AG09319 (cell line): Measurements from ENCODE around the gene AMBP.

Experiments used
- DNase-seq: peaks from one replicate; pipeline ENCODE4 v3.0.0-alpha.2; 2010; ENCODE audit warnings: low read depth; ENCODE audit errors: extremely low read depth
- TF ChIP-seq, protein P1 (sequence below): IDR thresholded peaks from 2 replicates; pipeline ENCODE4 v1.5.1; 2011; ENCODE audit warnings: low read depth, mild to moderate bottlenecking, inconsistent platforms, low read length, moderate library complexity

The AMBP gene

DNA sequence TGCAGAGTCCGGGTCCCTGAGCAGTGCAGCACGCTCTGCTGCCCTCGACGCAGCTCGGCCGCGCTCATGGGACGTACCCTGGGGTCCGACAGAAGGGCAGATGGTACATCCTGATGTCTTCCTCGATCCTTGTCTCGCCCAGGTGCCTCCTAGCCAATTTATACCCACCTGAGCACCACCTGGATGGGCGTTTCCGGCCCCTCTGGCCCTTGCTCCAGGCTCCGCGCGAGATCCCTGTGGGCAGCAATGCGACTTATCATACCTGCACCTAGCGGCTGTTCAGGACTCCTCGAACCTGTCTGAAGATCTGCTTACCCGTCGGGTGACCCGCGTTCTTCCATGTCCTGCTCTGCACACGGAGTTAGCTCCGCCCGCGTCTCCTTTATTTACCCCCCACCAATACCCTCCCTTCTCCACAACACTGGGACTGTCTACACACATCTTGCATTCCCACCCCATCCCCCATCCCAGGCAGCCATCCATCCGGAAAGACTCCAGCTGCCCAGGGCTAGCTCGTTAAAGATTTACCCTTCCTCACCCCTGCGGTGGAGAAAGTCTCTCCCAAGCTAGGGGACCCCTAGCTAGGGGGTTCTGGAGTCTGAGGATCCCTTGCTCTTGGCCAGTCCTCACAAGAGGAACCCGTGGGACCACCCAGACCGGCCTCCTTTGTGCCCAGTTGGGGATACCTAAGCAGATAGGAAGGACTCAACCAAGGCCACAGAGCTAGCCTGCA is 21.0 kb upstream of the AMBP start, which contains the start of gene KIF12:
Gene KIF12, minus strand, starts transcription at position 357 of the 733 bp plus-strand sequence. Its CDS starts 16 bp downstream, at position 341.
- DNase-seq, result no peak
- TF ChIP-seq, protein P1, sequence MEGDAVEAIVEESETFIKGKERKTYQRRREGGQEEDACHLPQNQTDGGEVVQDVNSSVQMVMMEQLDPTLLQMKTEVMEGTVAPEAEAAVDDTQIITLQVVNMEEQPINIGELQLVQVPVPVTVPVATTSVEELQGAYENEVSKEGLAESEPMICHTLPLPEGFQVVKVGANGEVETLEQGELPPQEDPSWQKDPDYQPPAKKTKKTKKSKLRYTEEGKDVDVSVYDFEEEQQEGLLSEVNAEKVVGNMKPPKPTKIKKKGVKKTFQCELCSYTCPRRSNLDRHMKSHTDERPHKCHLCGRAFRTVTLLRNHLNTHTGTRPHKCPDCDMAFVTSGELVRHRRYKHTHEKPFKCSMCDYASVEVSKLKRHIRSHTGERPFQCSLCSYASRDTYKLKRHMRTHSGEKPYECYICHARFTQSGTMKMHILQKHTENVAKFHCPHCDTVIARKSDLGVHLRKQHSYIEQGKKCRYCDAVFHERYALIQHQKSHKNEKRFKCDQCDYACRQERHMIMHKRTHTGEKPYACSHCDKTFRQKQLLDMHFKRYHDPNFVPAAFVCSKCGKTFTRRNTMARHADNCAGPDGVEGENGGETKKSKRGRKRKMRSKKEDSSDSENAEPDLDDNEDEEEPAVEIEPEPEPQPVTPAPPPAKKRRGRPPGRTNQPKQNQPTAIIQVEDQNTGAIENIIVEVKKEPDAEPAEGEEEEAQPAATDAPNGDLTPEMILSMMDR, result no peak

DNA sequence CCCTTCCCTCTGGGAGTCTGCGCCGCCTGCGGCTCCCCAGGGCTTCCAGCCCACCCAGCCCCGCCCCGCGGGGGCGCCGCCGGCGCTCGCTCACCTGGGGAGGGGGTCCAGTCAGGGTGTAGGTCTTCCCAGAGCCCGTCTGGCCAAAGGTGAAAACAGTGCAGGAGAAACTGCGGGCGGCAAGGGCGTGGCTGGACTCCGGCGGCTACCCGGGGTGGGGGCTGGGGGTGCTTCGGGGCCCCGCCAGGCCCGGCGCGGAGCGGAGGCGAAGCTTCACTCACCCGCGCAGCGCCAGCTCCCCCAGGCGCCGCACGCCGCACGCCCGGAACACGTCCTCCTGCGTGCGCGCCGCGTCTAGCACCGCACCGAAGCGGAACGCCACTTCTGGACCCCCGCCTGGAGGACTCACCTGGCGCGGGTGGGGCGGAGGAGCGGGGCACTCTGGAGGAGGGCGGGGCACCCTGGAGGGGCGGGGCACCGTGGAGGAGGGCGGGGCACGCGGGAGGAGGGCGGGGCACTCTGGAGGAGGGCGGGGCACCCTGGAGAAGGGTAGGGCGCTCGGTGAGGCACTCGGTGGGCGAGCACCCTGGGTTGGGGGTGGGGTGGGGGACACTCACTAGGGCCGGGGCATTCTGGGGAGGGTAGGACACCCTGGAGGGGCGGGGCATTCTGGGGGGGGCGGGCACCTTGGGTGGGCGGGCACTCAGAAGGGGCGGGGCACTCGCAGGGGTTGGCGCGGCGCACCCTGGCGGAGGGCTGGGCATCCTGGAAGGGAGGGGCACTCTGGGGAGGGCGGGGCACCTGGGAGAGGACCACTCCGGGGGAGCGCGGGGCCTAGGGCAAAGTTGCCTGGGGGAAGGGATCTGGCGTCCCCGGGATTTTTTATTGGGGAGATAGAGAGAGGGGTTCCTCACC is 20.2 kb upstream of the AMBP start:
- TF ChIP-seq, protein P1, result no peak
- no peak for DNase-seq

DNA sequence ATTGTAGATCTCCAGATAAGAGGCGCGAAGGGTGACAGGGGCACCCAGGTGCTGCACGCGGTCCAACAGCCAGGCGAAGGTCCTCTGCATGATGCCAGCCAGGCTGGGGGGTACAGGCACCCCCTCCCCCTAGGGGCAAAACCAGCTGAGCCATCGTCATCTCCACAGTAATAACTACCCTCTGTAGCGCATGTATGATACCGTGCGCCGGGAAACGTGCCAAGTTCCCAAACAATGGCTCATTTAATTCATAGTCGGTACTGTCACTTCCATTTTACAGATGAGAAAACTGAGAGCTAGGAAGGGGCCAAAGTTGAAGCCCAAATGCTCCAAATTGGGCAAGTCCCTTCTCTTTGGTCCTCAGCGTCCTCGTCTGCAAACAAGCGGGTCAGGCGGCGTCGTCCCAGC is 19.5 kb upstream of the AMBP start:
- no peak for DNase-seq

DNA sequence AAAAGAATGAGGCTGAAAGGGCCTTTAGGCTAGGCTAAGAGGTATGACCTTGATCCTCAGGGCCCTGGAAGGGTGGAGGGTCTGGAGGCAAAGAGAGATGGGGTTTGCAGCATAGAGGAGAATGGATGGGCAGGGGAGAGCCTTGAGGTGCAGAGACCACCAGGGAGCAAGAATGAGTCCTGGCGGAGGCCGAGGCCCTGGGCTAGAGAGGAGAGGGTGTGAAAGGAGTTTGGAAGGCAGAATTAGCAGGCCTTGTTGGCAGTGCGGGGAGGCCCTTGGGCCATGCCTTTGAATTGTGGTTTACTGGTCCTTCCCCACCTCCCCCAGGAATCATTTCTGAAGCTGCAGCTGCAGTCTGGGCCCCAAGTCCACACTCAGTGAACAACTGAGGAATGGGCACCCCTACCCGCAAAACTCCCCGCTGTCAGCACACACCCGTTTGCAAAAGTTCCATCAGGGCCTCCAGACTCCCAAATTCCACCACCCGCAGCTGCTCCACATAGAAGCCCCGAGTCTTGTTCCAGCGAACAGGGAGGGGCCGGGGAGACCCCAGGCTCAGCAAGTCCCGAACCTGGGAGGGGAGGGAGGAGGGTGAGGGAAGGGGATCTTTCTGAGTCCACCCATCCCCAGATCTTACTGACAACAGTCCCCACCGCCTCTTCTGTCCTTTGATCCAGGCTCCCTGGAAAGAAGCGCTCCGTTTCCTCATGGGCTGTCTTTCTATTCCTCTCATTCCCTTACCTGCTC is 18.9 kb upstream of the AMBP start:
- TF ChIP-seq, protein P1, result no peak
- DNase-seq, result no peak

More for the DNA sequence above, 19.5 kb upstream of the AMBP start:
- TF ChIP-seq, protein P1, result no peak

DNA sequence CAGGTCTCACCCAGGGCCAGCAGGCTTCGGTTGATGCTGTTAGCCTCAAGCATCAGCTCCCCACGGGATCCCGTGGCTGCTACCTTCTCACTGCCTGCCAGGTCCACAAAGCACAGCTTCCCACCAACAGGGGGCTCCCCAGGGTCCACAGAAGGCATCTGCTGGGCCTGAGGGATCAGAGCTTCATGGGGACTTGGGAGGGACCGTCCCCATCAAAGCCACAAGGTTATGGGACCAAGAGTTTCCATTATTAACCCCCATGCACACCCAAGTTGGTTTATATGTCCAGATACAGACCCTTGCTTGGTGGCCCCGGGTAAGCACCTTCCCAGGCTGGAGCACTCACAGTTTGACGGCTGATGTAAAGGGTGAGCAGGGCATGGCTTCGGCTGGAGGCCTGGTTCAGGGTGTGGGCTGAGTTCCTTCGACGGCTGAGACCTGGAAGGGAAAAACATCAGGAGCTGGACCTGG is 18.0 kb upstream of the AMBP start:
- TF ChIP-seq, protein P1, result no peak; the same call in 1 of the 2 replicates
- no peak for DNase-seq

DNA sequence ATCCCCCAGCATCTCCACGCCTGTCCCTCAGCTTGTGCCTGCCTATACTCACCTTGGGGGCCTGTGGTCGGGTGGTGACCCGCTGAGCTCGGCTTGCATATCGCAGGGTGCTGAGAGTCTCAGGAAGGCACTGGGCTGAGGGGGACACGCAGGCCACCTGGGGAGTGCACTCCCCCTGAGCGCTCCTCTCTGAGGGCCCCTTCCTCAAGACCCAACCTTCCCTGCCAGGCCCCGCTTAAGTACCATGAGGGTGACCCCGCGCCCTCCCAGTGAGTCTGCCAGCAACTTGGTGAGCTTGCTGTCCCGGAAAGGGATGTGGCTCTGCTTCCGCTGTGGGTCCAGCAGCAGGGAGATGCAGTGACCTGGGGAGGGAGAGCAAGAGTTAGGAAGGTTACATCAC is 16.9 kb upstream of the AMBP start:
- TF ChIP-seq, protein P1, result no peak

More for the DNA sequence above, 16.9 kb upstream of the AMBP start:
- DNase-seq, result no peak
